ENCODE results near the gene XKR8. TPM values are rescaled to one million over a fixed set of nuclear protein-coding genes. Genes with fewer than 3 reads are reported as not detected.
A peak's percentile ranks its signal among the peaks of the same experiment; 100 is the strongest.

The XKR8 gene
- total and polyA plus RNA-seq, 9 of the 15 experiments (the other 6 are each of a cell fraction or from before 2014, with no cell fraction given), result 0.45 to 2.8 (median 1.7) TPM

DNA sequence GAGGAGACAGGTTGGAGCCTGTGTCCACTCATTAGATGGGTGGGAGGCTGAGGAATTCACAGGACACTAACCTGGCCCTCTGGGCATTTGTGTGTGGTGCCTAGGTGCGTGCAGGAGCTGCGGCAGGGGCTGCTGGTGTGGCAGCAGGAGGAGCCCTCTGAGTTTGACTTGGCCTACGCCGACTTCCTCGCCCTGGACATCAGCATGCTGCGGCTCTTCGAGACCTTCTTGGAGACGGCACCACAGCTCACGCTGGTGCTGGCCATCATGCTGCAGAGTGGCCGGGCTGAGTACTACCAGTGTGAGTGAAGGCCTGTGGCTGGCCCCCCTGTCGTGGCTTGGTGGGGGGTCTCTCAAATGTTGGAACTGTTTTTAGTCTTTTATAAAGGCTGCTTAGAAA lies 3.6 kb downstream of the XKR8 start:
- POLR2A ChIA-PET, result interaction anchor here (0.6 to 1.9 kb wide), 2 partner anchors 8 to 112 kb away, joined by 3 to 6 read pairs; no protein-coding TSS in a partner anchor
- TF ChIP-seq LEF1 (IDR thresholded peaks at IDR 0.05), result no peak
- no peak for TF ChIP-seq NCOA4 (IDR thresholded peaks at IDR 0.05; ENCODE audit: partially characterized antibody)
- no peak for TF ChIP-seq CBX2 (IDR thresholded peaks at IDR 0.05; ENCODE audit: insufficient read depth, low read length, poor library complexity, severe bottlenecking)
- no peak for TF ChIP-seq SMAD1 (IDR thresholded peaks at IDR 0.05; ENCODE audit: low read depth, low read length, partially characterized antibody)
- TF ChIP-seq ZNF354B (CRISPR knock-in tag; IDR thresholded peaks at IDR 0.05), result no peak
- no peak for TF ChIP-seq POLR3G (IDR thresholded peaks at IDR 0.05; ENCODE audit: extremely low read depth, insufficient read length, insufficient replicate concordance)
- TF ChIP-seq, protein P1, sequence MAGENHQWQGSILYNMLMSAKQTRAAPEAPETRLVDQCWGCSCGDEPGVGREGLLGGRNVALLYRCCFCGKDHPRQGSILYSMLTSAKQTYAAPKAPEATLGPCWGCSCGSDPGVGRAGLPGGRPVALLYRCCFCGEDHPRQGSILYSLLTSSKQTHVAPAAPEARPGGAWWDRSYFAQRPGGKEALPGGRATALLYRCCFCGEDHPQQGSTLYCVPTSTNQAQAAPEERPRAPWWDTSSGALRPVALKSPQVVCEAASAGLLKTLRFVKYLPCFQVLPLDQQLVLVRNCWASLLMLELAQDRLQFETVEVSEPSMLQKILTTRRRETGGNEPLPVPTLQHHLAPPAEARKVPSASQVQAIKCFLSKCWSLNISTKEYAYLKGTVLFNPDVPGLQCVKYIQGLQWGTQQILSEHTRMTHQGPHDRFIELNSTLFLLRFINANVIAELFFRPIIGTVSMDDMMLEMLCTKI (IDR thresholded peaks at IDR 0.05; ENCODE audit: partially characterized antibody), result no peak
- TF ChIP-seq CBFA2T3 (IDR thresholded peaks at IDR 0.05), result no peak
- no peak for TF ChIP-seq ESRRA (IDR thresholded peaks at IDR 0.05; ENCODE audit: borderline replicate concordance, low read depth)
- TF ChIP-seq YY1 (IDR thresholded peaks at IDR 0.05; ENCODE audit: borderline replicate concordance in 1 of 3, control insufficient read depth in 1 of 3, extremely low read depth in 1 of 3, insufficient read depth in 3 of 3, insufficient read length in 1 of 3, insufficient replicate concordance in 2 of 3, low read depth in 1 of 3, low read length in 2 of 3), result no peak
- no peak for TF ChIP-seq ADNP (tag; IDR thresholded peaks at IDR 0.05)
- TF ChIP-seq ZNF253 (CRISPR knock-in tag; conservative IDR thresholded peaks at IDR 0.05), result no peak
- no peak for TF ChIP-seq HLTF (IDR thresholded peaks at IDR 0.05)
- BruUV-seq (replicated peaks), result no TSS peak
- Histone ChIP-seq H4K20me1 (replicated peaks; ENCODE audit: control insufficient read depth, insufficient read depth, low read length) (no peaks in the 10 kb centered on the region), H3K9ac (ENCODE audit: insufficient read depth in 1 of 2, low read depth in 2 of 2, low read length in 2 of 2) (peak overlapping the region in 1 of 2 experiments; percentile 61; a peak in 1 of 4 replicates), H3K4me1 (replicated peaks in 1 of 2; ENCODE audit: control insufficient read depth in 2 of 2, insufficient read depth in 2 of 2, low read length in 2 of 2) (peaks cover 0 to 31% of the 10 kb centered on the region in 2 experiments; a peak in 1 of 5 replicates), H2AFZ (ENCODE audit: low read depth, low read length) (no peak overlapping the region), H3K4me3 (no peak overlapping the region), H3K4me2 (ENCODE audit: insufficient read depth, low read length) (no peak overlapping the region), H3K27me3 (ENCODE audit: control insufficient read depth in 2 of 2, insufficient read depth in 2 of 2, low read length in 2 of 2) (no peaks in the 10 kb centered on the region), H3K36me3 (ENCODE audit: control insufficient read depth, insufficient read depth, low read length) (peaks cover 7% of the 10 kb centered on the region; the same call in 1 of the 3 replicates), H3K9me3 (replicated peaks; ENCODE audit: control insufficient read depth, insufficient read depth, low read depth, low read length) (no peaks in the 10 kb centered on the region), H3K9me1 (ENCODE audit: control insufficient read depth, insufficient read depth, low read length) (no peaks in the 10 kb centered on the region), H3K79me2 (ENCODE audit: control insufficient read depth, insufficient read depth, low read length) (no peaks in the 10 kb centered on the region), H3K27ac (ENCODE audit: extremely low read depth, low read depth, low read length) (no peak overlapping the region)
- in situ Hi-C loops (cut with MboI) (no loop called here), intact Hi-C loops (cut with micrococcal nuclease) (no loop called here)
- FAIRE-seq (no peak), ATAC-seq (no peak), DNase-seq (ENCODE audit: extremely low read depth in 1 of 4, low spot score in 3 of 4) (no peak)
- CTCF ChIA-PET (ENCODE audit: low intra/inter-chr PET ratio), result no interaction called here
- 76% methylated on average over 6 of the region's 11 CpGs for WGBS (ENCODE audit: insufficient coverage, low coverage, missing lambda C conversion rate)
